ENCODE results near the gene TMEM156.

TMEM156 gene

GRCh38 chr4:38920677-38921076 is 111.5 kb downstream of the TMEM156 start:
- no peak for DNase-seq

- no peak for DNase-seq
Measured at GRCh38 chr4:38920186-38920585, 112.0 kb downstream of the TMEM156 start.

DNA sequence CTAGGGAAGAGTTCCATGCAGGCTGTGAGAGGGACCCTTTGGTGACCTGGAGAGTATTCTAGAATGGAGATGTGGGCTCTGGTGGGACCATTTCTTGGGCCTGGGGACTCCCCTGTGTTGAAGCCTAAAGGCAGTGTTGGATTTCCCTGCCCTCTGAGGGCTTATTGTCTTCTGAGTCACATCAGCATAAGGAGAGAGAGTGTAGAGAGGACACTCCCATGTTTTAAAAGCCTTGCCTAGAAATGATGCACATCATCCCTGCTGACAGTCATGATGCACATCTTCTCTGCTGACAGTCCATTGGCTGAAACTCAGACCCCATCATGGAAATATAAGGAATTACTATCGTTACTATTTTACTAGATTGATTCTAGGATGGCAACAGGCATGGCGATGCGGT is 112.7 kb downstream of the TMEM156 start:
- DNase-seq, result no peak

DNA sequence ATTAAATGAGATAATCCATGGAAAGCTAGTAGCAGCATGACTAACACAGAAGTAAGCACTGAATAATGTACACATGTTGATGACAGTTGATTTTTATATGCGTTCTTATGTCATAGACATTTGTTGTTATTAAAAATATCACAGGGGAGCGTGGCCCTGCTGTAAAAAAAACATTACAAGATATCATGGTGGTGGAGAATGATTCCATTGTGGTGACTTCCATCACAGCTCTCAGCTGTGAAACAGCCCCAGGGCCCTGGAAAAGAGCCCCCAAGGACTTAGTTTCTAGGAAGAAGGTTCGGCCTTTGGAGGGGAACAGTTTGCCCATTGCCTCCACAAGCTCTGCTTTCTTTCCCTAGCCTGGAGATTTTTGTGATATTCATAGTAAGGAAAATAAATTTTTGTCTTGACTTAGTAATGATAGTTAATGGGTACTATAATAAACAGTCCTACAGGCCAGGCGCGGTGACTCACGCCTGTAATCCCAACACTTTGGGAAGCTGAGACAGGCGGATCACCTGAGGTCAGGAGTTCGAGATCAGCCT is 114.7 kb downstream of the TMEM156 start:
- no peak for DNase-seq
